Measurements from ENCODE around the gene PKP3. TPM values are rescaled to one million over a fixed set of nuclear protein-coding genes. Genes with fewer than 3 reads are reported as not detected.

PKP3 gene
- polyA plus RNA-seq, 1 of the 3 experiments (the other 2 are of a cell fraction) = 1.4 TPM

DNA sequence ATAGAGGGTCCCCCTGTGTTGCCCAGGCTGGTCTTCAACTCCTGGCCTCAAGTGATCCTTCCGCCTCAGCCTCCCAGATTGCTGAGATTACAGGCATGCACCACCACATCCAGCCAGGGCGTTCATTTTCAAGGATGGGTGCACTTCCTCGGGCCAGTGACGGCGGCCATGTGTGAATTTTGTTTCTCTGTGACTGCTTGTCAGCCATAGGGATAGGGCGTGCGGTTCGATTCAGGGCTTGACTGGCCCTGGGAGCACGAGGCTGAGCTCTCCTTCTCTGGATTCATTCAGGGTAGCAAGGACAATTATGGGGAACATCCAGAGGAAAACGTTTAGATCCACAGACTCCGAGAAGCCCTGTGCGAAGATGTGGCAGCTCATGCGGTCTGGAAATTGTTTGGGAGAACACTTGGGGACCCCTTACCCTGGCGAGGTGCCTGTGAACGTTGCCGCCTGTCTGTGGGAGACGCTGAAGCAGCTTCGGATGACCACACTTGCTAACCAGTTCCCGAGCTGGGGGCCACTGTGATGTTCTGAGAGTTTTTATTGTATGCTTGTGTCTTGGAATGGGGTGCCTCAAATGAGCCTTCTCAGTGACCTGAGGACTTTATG, 59.0 kb downstream of the PKP3 start:
- ChIA-PET CTCF (interaction anchor here (2.1 kb wide), 1 partner anchor 56 kb away, joined by 8 read pairs; no protein-coding TSS in a partner anchor), POLR2A (no interaction called here)
- peaks cover 14% of the 10 kb centered on the region for H4K20me1 ChIP-seq (ENCODE audit: insufficient read depth)
- no peak overlapping the region for H3K4me3 ChIP-seq (ENCODE audit: low read depth in 2 of 2, low read length in 1 of 2)
- H3K79me2 ChIP-seq (ENCODE audit: insufficient read depth) = peaks cover 67% of the 10 kb centered on the region
- DNase-seq = no peak
- TF ChIP-seq, protein P1, sequence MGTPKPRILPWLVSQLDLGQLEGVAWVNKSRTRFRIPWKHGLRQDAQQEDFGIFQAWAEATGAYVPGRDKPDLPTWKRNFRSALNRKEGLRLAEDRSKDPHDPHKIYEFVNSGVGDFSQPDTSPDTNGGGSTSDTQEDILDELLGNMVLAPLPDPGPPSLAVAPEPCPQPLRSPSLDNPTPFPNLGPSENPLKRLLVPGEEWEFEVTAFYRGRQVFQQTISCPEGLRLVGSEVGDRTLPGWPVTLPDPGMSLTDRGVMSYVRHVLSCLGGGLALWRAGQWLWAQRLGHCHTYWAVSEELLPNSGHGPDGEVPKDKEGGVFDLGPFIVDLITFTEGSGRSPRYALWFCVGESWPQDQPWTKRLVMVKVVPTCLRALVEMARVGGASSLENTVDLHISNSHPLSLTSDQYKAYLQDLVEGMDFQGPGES (IDR thresholded peaks at IDR 0.05; ENCODE audit: low read depth, low read length) = no peak
- no peak for TF ChIP-seq TAF1 (IDR thresholded peaks at IDR 0.05; ENCODE audit: borderline replicate concordance, low read depth, low read length)
- no peak for TF ChIP-seq FOXM1 (IDR thresholded peaks at IDR 0.05; ENCODE audit: low read depth)
- no peak for TF ChIP-seq TEAD4 (IDR thresholded peaks at IDR 0.05; ENCODE audit: borderline replicate concordance, insufficient read depth)
- TF ChIP-seq RCOR1 (IDR thresholded peaks at IDR 0.05; ENCODE audit: low read length) = no peak
- no peak for TF ChIP-seq EP300 (IDR thresholded peaks at IDR 0.05; ENCODE audit: borderline replicate concordance in 1 of 2, low read depth in 1 of 2, low read length in 1 of 2)
- no peak for TF ChIP-seq ELF1 (IDR thresholded peaks at IDR 0.05)
- TF ChIP-seq MEF2A (IDR thresholded peaks at IDR 0.05; ENCODE audit: borderline replicate concordance, low read depth) = no peak
- TF ChIP-seq, protein P2, sequence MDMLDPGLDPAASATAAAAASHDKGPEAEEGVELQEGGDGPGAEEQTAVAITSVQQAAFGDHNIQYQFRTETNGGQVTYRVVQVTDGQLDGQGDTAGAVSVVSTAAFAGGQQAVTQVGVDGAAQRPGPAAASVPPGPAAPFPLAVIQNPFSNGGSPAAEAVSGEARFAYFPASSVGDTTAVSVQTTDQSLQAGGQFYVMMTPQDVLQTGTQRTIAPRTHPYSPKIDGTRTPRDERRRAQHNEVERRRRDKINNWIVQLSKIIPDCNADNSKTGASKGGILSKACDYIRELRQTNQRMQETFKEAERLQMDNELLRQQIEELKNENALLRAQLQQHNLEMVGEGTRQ (IDR thresholded peaks at IDR 0.05; ENCODE audit: borderline replicate concordance, low read depth, low read length) = no peak
- TF ChIP-seq, protein P3, sequence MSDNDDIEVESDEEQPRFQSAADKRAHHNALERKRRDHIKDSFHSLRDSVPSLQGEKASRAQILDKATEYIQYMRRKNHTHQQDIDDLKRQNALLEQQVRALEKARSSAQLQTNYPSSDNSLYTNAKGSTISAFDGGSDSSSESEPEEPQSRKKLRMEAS (IDR thresholded peaks at IDR 0.05; ENCODE audit: low read depth) = no peak
- no peak for TF ChIP-seq SIN3A (IDR thresholded peaks at IDR 0.05; ENCODE audit: borderline replicate concordance, low read depth, low read length)
- no peak for TF ChIP-seq EZH2phosphoT487 (IDR thresholded peaks at IDR 0.05; ENCODE audit: borderline replicate concordance, low read depth)
- no peak for TF ChIP-seq TCF12 (IDR thresholded peaks at IDR 0.05)
- no peak for TF ChIP-seq FOXJ3 (CRISPR knock-in tag; IDR thresholded peaks at IDR 0.05)
- TF ChIP-seq GABPA (IDR thresholded peaks at IDR 0.05; ENCODE audit: low read depth) = no peak
- TF ChIP-seq FOSL2 (IDR thresholded peaks at IDR 0.05; ENCODE audit: borderline replicate concordance, low read depth) = no peak
- no peak for TF ChIP-seq POLR2AphosphoS5 (IDR thresholded peaks at IDR 0.05; ENCODE audit: low read depth, low read length)
- H3K27ac ChIP-seq (ENCODE audit: low read depth in 2 of 2, low read length in 1 of 2) = no peak overlapping the region
- peaks cover 6 to 24% of the 10 kb centered on the region in 2 experiments; a peak in 2 of 4 replicates for H3K4me1 ChIP-seq (ENCODE audit: control insufficient read depth in 1 of 2, insufficient read depth in 2 of 2, low read depth in 1 of 2, low read length in 1 of 2)
- no peaks in the 10 kb centered on the region for H3K27me3 ChIP-seq (ENCODE audit: insufficient read depth)
- peaks cover 6 to 16% of the 10 kb centered on the region in 2 experiments for H3K36me3 ChIP-seq (replicated peaks in 1 of 2; ENCODE audit: control insufficient read depth in 1 of 2, insufficient read depth in 2 of 2, low read length in 1 of 2)
- no peak overlapping the region for H3K4me2 ChIP-seq
- H3K9ac ChIP-seq = no peak overlapping the region
- peaks cover 10% of the 10 kb centered on the region for H3F3A ChIP-seq (replicated peaks; ENCODE audit: insufficient read depth)
- no peaks in the 10 kb centered on the region for H3K9me3 ChIP-seq
- no peaks in the 10 kb centered on the region for H3K9me2 ChIP-seq
- no peak overlapping the region for H2AFZ ChIP-seq (ENCODE audit: low read depth)
- 95% methylated on average over 19 of the region's 19 CpGs for WGBS (ENCODE audit: low lambda C conversion rate)
